ENCODE measurements around the gene APOBEC2. TPM values are rescaled to one million over a fixed set of nuclear protein-coding genes. Genes with fewer than 3 reads are reported as not detected.

Gene APOBEC2
- total and polyA plus RNA-seq, 2 of the 13 experiments (the other 11 are each of a cell fraction or from before 2014, with no cell fraction given): 0.09 TPM; not detected in 1

- no peak for ATAC-seq
- Histone ChIP-seq H3K27me3 (ENCODE audit: control insufficient read depth in 1 of 2, insufficient read depth in 2 of 2, low read length in 2 of 2) (no peaks in the 10 kb centered on the region), H3K79me2 (ENCODE audit: insufficient read depth, low read length) (no peaks in the 10 kb centered on the region), H3K4me3 (replicated peaks in 1 of 3; ENCODE audit: insufficient read depth in 1 of 3, low read depth in 2 of 3, low read length in 3 of 3) (no peak overlapping the region), H3K36me3 (replicated peaks in 1 of 2; ENCODE audit: control insufficient read depth in 1 of 2, insufficient read depth in 2 of 2, low read length in 2 of 2) (peaks cover 0 to 1% of the 10 kb centered on the region in 2 experiments; a peak in 1 of 5 replicates), H3K9ac (ENCODE audit: insufficient read depth, low read depth, low read length) (no peak overlapping the region), H3K9me3 (ENCODE audit: low read length) (no peaks in the 10 kb centered on the region), H3K4me1 (ENCODE audit: insufficient read depth, low read length) (peaks cover 61% of the 10 kb centered on the region), H2AFZ (ENCODE audit: low read length) (no peak overlapping the region), H4K20me1 (ENCODE audit: insufficient read depth, low read length) (no peaks in the 10 kb centered on the region), H3K27ac (ENCODE audit: extremely low read length, insufficient read depth, low read length) (no peak overlapping the region), H3K4me2 (ENCODE audit: low read depth, low read length) (no peak overlapping the region)
- 65% methylated on average over 3 of the region's 3 CpGs for WGBS (ENCODE audit: low lambda C conversion rate)
- intact Hi-C loops (cut with micrococcal nuclease; ENCODE audit: unreplicated experiment) (no loop called here), in situ Hi-C loops (cut with HindIII; ENCODE audit: extremely low pct_ligation_motif_present, low pct_unique_long_range_greater_than_20kb) (loop anchor here (25.0 kb wide), 1 partner anchor 699 kb away; no protein-coding TSS in a partner anchor)
- CTCF ChIA-PET (ENCODE audit: low intra/inter-chr PET ratio, low total read pairs): no interaction called here
- BruUV-seq (replicated peaks): no TSS peak
- DNase-seq (ENCODE audit: low spot score): no peak
- no peak for FAIRE-seq
- POLR2A ChIA-PET: interaction anchor here (1.8 to 2.3 kb wide), 2 partner anchors 28 to 36 kb away, joined by 10 read pairs; partner anchors contain the start of genes NFYA and OARD1
- no peak for TF ChIP-seq ZNF34 (CRISPR knock-in tag; IDR thresholded peaks at IDR 0.05; ENCODE audit: borderline replicate concordance)
- no peak for TF ChIP-seq GPN1 (CRISPR knock-in tag; IDR thresholded peaks at IDR 0.05; ENCODE audit: borderline replicate concordance)
- no peak for TF ChIP-seq ZFY (CRISPR knock-in tag; IDR thresholded peaks at IDR 0.05)
- TF ChIP-seq ZNF746 (CRISPR knock-in tag; IDR thresholded peaks at IDR 0.05): no peak
- no peak for TF ChIP-seq HMGA1 (CRISPR knock-in tag; conservative IDR thresholded peaks at IDR 0.05)
- no peak for TF ChIP-seq BRD4 (CRISPR knock-in tag; IDR thresholded peaks at IDR 0.05)
- TF ChIP-seq RFX1 (IDR thresholded peaks at IDR 0.05): no peak
- TF ChIP-seq GMEB1 (CRISPR knock-in tag; IDR thresholded peaks at IDR 0.05; ENCODE audit: borderline replicate concordance): no peak
- TF ChIP-seq MLLT10 (CRISPR knock-in tag; IDR thresholded peaks at IDR 0.05): no peak
- no peak for TF ChIP-seq ZBTB2 (CRISPR knock-in tag; IDR thresholded peaks at IDR 0.05; ENCODE audit: low read depth)
- no peak for TF ChIP-seq ZNF362 (CRISPR knock-in tag; IDR thresholded peaks at IDR 0.05; ENCODE audit: borderline replicate concordance)
- TF ChIP-seq ZSCAN9 (CRISPR knock-in tag; IDR thresholded peaks at IDR 0.05; ENCODE audit: borderline replicate concordance): no peak
- TF ChIP-seq POLR2AphosphoS2 (IDR thresholded peaks at IDR 0.05; ENCODE audit: low read depth, low read length): no peak
- no peak for TF ChIP-seq AHDC1 (CRISPR knock-in tag; IDR thresholded peaks at IDR 0.05; ENCODE audit: borderline replicate concordance)
- no peak for TF ChIP-seq ZNF274 (CRISPR knock-in tag; IDR thresholded peaks at IDR 0.05)
Observed at GRCh38 chr6:41036186-41036585, 16.8 kb upstream of the APOBEC2 start.
